Fibroblast of villous mesenchyme (primary cell): ENCODE data around the gene PCDH12. TPM values are rescaled to one million over a fixed set of nuclear protein-coding genes. Genes with fewer than 3 reads are reported as not detected.
A peak's percentile ranks its signal among the peaks of the same experiment; 100 is the strongest.

ENCODE experiments used
- DNase-seq: peaks from one replicate; pipeline ENCODE4 v3.0.0-alpha.2; 2010; ENCODE audit warnings: low read depth
- H3K4me3 ChIP-seq: 2 replicates; pipeline ENCODE4 v1.5.1; 2011; ENCODE audit warnings: low read depth, mild to moderate bottlenecking, low read length
- total RNA-seq: library from RNA; depleted of rRNA; stranded (reverse); fragments of >200 nt; gene quantifications from 2 replicates; pipeline ENCODE4 v1.2.3, GENCODE V29; 2012
- TF ChIP-seq, protein P1 (sequence below): IDR thresholded peaks from 2 replicates; pipeline ENCODE4 v1.5.1; 2012; ENCODE audit warnings: low read depth, mild to moderate bottlenecking, low read length; ENCODE audit not compliant: insufficient read depth

The PCDH12 gene
- total RNA-seq, 1 donor = under 0.01 TPM

DNA sequence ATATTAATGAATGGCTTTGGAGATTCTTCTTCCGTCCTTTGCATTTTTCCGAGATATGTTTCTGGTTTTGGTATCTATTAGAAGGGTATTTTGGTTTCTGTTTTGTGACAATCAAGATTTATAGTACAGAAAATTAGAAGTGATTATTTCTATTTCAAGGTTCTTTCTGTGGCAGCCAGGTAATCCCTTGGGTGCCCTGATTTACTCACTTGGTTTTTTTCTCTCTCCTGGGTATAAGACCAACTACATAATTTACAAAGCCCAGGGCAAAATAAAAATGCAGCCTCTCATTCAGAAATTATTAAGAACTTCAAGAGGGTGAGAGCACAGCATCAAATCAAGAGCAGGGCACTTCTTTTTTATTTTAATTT lies 8.9 kb upstream of the PCDH12 start:
- TF ChIP-seq, protein P1, sequence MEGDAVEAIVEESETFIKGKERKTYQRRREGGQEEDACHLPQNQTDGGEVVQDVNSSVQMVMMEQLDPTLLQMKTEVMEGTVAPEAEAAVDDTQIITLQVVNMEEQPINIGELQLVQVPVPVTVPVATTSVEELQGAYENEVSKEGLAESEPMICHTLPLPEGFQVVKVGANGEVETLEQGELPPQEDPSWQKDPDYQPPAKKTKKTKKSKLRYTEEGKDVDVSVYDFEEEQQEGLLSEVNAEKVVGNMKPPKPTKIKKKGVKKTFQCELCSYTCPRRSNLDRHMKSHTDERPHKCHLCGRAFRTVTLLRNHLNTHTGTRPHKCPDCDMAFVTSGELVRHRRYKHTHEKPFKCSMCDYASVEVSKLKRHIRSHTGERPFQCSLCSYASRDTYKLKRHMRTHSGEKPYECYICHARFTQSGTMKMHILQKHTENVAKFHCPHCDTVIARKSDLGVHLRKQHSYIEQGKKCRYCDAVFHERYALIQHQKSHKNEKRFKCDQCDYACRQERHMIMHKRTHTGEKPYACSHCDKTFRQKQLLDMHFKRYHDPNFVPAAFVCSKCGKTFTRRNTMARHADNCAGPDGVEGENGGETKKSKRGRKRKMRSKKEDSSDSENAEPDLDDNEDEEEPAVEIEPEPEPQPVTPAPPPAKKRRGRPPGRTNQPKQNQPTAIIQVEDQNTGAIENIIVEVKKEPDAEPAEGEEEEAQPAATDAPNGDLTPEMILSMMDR = no peak
- DNase-seq = no peak

GRCh38 chr5:141966275-141966962 lies 8.4 kb upstream of the PCDH12 start:
- TF ChIP-seq, protein P1 = no peak
- no peak for DNase-seq

More for the DNA sequence above, 8.9 kb upstream of the PCDH12 start:
- no peak overlapping the region for H3K4me3 ChIP-seq

GRCh38 chr5:141965071-141965470 lies 7.1 kb upstream of the PCDH12 start:
- DNase-seq = no peak
- TF ChIP-seq, protein P1 = no peak

More at GRCh38 chr5:141966275-141966962, 8.4 kb upstream of the PCDH12 start:
- no peak overlapping the region for H3K4me3 ChIP-seq

DNA sequence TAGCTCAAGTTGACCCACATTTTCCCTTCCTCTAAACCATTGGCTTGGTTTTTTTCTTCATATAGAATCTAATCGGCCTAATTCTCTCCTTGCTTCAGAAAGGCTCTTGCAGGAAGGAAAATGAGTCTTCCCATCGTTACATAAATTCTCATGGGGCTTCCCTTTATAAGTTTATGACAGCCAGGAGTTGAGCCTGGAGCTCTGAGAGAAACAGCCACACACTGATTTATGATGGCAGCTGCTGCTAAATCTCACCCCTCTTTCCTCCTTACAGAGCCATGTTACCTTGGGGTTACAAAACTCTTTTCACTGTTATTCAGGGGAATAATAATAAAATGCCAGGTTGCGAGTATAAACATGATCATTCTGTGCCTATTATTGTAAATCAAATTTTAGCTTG lies 5.7 kb upstream of the PCDH12 start:
- TF ChIP-seq, protein P1 = no peak

More at GRCh38 chr5:141965071-141965470, 7.1 kb upstream of the PCDH12 start:
- no peak overlapping the region for H3K4me3 ChIP-seq

GRCh38 chr5:141961466-141961865 lies 3.5 kb upstream of the PCDH12 start:
- no peak overlapping the region for H3K4me3 ChIP-seq
- TF ChIP-seq, protein P1 = no peak
- DNase-seq = no peak

More for the DNA sequence above, 5.7 kb upstream of the PCDH12 start:
- DNase-seq = no peak
- H3K4me3 ChIP-seq = no peak overlapping the region

GRCh38 chr5:141960449-141961323 lies 2.7 kb upstream of the PCDH12 start:
- DNase-seq = peak; percentile 83
- TF ChIP-seq, protein P1 = peak; percentile 86

More at GRCh38 chr5:141960449-141961323, 2.7 kb upstream of the PCDH12 start:
- no peak overlapping the region for H3K4me3 ChIP-seq
